CD4-positive, alpha-beta T cell treated with Interferon gamma for 1 hour (primary cell): ENCODE measurements around the gene TUT4.

ENCODE experiments used
- DNase-seq: peaks from one replicate; pipeline ENCODE4 v3.0.0-alpha.2; 2020

The TUT4 gene

GRCh38 chr1:52455686-52456085 is 97.2 kb downstream of the TUT4 start:
- no peak for DNase-seq

DNA sequence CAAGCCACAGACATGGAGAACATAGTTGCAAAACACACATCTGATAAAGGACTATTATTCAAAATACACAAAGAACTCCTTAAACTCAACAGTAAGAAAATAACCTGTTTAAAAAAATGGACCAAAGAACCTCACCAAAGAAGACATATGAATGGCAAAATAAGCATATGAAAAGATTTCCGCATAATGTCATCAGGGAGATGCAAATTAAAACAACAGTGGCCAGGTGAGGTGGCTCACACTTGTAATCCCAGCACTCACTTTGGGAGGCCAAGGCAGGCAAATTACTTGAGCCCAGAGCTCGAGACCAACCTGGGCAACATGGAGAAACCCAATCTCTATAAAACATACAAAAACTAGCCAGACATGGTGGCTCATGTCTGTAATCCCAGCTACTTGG is 98.1 kb downstream of the TUT4 start:
- DNase-seq, result no peak

- no peak for DNase-seq
Observed at GRCh38 chr1:52454127-52454526, 98.8 kb downstream of the TUT4 start.

GRCh38 chr1:52444463-52444862 is 108.4 kb downstream of the TUT4 start:
- DNase-seq, result no peak

- no peak for DNase-seq
Observed at GRCh38 chr1:52439976-52440375, 112.9 kb downstream of the TUT4 start.

- DNase-seq, result no peak
Observed at GRCh38 chr1:52436817-52437216, 116.1 kb downstream of the TUT4 start.

DNA sequence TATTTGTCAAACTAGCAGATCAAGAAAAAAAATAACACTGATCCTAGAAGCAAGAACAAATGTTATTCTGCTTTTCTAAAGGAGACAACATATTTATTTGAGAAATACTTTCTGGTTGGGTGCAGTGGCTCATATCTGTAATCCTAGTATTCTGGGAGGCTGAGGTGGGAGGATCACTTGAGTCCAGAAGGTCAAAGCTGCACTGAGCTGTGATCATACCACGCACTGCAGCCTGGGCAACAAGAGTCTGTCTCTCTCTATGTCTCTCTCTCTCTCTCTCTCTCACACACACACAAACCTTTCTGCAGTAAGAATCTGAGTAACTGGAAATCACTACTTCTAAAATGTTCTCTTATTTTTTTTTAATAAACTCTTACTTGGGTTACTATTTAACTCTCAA is 117.2 kb downstream of the TUT4 start:
- DNase-seq, result no peak

DNA sequence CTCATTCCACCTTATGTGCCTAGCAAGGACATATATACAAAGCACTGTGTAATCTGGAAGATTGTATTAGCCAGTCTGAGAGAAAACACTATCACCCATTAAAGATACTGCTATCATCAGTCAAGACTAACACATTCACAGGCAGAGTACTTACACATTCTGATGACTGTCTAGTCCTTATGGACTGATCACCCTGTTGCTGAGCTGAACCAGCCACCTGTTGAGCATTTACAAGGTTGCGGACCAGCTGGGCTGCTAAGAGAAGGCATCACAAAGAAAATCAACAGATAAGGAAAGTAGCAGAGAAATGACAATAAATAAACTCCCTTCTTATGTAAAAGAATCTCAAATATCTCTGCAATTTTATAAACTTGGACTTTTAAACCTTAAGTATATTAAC is 117.7 kb downstream of the TUT4 start:
- DNase-seq, result no peak

DNA sequence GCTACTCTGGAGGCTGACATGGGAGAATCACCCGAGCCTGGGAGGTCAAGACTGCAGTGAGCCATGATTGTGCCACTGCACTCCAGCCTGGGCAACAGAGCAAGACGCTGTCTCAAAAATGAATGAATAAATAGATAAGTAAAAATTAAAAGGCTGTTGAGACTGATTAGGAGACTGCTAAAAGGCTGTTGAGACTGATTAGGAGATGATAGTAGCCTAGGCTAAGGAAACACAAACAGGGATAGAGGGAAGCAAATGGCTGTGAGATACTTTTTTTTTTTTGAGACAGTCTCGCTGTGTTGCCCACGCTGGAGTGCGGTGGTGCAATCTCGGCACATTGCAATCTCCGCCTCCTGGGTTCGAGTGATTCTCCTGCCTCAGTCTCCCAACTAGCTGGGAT is 120.1 kb downstream of the TUT4 start:
- no peak for DNase-seq

DNA sequence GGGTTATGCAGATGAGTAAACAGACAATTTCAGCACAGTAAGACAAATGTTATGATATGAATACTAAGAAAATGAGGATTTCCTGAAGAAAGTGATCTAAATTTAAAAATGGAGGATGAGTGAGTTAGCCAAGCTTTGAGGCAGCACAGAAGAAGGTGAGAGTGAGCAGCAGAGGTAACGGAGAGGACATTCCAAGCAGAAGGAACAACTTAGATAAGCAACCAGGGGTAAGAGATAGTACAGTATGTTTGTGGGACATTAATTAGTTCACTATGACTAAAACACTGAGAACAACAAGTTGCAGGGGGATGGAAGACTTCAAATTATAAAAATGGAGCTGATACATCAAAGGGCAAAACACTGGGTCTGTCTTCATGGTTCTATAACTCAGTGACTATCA is 125.7 kb downstream of the TUT4 start:
- no peak for DNase-seq

DNA sequence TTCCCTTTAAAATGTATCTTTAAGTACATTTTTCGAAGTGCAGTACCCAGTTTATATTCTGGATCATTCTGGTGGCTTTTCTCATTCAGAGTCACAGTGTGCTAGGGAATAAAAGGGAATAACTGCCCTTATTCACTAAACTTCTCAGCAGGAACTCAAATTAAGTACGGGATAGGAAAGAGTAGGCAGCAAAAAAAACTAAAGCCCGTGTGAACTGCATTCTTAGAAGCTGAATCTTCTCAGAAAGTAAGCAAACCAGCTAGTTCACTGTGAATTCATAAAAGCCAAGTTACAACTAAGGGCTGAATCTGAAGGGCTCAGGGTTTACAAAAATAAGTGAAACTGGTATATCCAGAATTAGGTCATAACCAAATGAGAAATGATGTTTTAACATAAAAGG is 126.5 kb downstream of the TUT4 start:
- DNase-seq, result no peak

- no peak for DNase-seq
Observed at GRCh38 chr1:52424813-52425212, 128.1 kb downstream of the TUT4 start.

- peak; percentile 18 for DNase-seq
Observed at GRCh38 chr1:52424231-52424636, 128.7 kb downstream of the TUT4 start.

- peak; percentile 77 for DNase-seq
Observed at GRCh38 chr1:52423771-52424170, 129.1 kb downstream of the TUT4 start.

GRCh38 chr1:52423055-52423454 is 129.8 kb downstream of the TUT4 start:
- no peak for DNase-seq

DNA sequence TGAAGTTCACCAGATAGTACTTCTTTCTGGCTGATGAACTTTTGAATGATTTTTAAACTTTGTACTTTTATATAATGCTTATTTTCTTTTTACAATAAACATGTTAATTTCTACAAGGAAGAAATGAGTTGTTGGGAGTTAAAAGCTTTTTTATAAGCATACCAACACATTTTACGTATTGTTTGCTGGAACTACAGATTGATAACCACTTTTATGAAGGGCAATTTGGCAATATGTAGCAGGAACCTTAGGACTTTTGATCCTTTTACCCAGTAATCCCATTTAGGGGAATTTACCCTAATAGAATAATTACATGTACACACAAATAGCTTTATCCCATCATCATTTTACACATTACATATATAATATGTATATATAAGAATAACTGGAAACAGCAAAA is 132.2 kb downstream of the TUT4 start:
- no peak for DNase-seq

GRCh38 chr1:52416811-52417210 is 136.1 kb downstream of the TUT4 start:
- DNase-seq, result no peak

DNA sequence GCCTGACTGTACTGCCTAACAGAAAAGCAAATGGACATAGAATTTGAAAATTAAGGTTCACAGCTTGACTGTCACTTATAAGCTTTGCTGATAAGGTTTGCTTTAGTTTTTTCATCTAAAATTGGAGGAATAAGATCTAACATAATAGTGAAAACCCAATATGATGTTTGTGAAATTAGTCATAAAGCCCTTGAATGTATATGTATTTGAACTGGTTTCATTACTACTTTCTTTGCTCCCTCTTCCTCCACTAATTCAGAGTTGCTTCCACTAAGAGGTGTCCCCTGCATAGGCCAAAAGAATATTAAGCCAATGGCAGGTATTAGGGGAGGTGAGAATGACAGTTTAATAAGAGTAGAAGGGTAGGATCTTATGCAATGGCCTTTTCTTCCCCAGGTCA is 137.9 kb downstream of the TUT4 start:
- no peak for DNase-seq

DNA sequence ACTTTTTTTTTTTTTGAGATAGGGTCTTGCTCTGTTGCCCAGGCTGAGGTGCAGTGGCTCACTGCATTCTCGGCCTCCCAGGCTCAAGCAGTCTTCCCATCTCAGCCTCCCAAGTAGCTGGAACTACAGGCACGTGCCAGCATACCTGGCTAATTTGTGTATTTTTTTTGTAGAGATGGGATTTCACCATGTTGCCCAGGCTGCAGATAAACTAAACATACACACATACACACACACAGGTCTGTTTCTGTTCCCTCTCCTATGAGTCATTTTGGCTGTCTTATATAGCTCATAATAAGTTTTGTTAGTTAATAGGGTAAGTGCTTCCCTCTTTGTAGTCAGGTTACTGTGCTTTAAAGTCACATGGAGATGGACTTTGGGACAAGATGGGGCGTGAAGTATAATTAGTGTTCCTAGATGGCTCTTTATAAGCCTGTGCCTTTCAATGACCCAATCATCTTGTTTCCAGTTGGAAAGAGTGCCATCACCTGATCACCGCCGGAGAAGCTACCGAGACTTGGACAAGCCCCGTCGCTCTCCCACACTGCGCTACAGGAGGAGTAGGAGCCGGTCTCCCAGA is 139.4 kb downstream of the TUT4 start:
- no peak for DNase-seq

DNA sequence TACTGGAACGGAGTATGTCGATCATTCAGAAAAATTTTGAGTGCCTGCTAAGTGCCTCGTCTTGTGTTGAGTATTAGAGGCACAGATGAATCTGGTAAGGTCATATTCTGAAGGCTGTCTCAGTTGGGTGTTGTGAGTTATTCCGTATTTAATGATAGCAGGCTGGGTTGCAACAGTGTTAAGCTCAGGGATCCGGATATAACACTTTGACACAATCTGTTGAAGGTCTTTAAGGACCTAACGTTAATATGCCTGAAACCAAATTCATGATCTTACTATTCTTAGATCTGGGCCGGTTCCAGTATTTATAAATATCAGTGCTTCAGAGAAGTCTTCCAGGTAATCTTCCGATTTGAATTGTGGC is 147.9 kb downstream of the TUT4 start:
- DNase-seq, result no peak

DNA sequence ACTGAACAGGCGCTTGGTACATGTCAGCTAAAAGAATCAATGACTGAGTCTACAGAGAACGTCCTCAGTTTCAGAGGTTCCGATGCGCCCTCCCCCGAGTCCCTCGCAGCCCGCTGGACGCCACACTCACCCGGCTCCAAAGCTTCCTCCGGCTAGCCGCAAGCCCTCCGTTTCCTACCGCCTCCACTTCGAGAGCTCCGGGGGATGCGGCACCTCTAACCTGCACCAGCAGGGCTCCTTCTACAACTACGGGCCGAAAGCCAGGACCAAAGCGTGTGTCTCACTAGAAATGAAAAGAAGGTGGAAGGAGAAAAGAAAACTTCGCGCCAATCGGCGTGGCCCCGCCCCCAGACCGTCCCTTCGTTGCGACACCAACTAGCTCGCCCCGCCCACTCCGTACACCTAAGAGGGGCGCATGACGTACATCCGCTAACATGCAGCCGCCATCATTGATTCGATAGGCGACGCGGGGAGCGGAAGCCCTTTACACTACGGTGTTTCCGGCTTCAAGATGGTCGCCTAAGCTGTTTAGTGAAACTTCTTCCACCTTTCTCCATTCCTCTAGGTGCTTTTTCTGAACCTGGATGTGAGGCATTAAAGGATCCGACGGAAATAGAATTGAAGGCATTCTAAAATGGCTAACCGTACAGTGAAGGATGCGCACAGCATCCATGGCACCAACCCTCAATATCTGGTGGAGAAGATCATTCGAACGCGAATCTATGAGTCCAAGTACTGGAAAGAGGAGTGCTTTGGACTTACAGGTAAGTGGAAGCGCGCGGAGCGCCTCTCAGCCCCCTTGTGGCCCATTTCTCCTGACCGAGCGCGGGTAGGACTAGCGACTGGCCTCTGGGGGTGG is 148.5 kb downstream of the TUT4 start, which contains the start of the genes ORC1 and PRPF38A:
Gene ORC1 (minus strand): TSS at position 308 of the 859 bp plus-strand sequence. CDS start 2,200 bp downstream, outside the sequence.
Gene PRPF38A (plus strand): TSS at position 487 of the 859 bp plus-strand sequence. CDS start 148 bp downstream, at position 635.
- peak; percentile 96 for DNase-seq

DNA sequence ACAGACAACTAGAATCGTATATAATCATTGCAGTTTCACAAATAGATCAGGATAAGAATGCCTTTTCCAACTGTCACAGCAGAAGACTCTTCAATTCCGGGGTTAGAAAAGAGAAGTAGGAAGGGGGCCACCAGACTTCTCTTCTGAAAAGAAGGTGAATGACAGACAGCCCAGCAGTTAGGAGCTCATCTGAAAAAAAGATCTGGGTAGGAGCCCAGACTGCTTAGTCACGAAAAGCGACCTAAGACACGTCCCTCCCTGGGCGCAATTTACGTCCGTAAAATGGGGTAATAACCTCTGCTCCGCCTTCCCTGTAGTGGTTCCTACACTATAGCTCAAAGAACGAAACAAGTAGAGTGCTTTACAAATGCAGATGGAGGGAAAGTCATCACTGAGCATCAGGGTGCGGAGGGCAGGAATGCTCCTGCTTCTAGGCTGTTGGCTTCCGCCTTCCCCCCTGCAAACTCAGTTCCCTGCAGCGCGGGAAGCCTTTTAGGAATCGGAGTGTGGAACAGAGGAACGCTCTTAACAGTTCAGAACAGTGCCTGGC is 149.3 kb downstream of the TUT4 start:
- peak; percentile 39 for DNase-seq

DNA sequence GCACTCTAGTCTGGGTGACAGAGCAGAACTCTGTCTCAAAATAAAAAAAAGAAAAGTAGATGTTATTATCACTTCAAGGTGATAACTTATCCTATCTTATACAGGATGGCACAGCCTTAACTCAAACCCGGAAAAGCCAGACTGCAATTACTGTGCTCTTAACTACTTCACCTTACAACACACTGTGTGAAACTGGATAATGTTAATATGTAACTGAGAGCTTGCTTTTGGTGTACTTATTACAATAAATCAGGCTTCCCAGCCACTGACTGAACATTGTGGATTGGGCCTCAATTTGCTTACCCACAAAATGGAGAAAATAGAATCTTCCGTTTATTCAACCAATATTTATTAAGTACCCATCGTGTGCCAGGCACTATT is 150.0 kb downstream of the TUT4 start:
- DNase-seq, result no peak

GRCh38 chr1:52400131-52400530 is 152.8 kb downstream of the TUT4 start:
- DNase-seq, result no peak
